Inflammatory macrophage treated with lipopolysaccharide for 4 hours (primary cell): Measurements from ENCODE around the gene EIF4G2.
A peak's percentile ranks its signal among the peaks of the same experiment; 100 is the strongest.

Experiments used
- DNase-seq: peaks from one replicate; pipeline ENCODE4 v3.0.0-alpha.2; 2020

Gene EIF4G2

GRCh38 chr11:10807493-10808234 lies 1.1 kb downstream of the EIF4G2 start:
- DNase-seq = peak; percentile 76

DNA sequence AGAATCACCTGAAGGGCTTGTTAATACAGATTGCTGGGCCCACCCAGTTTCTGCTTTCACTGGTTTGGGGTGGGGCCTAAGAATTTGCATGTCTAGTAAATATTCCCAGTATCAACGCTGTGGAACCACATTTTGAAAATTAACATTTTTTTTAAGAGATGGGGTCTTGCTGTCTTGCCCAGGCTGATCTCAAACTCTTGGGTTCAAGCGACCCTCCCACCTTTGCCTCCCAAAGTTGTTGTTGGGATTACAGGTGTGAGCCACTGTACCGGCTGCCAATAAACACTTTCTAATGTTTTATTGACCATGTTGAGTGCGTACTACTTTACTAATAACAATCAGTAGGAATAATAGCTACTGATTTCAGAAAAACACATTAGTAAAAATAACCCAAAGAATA lies 2.5 kb downstream of the EIF4G2 start:
- no peak for DNase-seq

- no peak for DNase-seq
Measured at GRCh38 chr11:10805741-10806140, 3.0 kb downstream of the EIF4G2 start.

GRCh38 chr11:10803676-10804075 lies 5.0 kb downstream of the EIF4G2 start:
- DNase-seq = peak; percentile 29

DNA sequence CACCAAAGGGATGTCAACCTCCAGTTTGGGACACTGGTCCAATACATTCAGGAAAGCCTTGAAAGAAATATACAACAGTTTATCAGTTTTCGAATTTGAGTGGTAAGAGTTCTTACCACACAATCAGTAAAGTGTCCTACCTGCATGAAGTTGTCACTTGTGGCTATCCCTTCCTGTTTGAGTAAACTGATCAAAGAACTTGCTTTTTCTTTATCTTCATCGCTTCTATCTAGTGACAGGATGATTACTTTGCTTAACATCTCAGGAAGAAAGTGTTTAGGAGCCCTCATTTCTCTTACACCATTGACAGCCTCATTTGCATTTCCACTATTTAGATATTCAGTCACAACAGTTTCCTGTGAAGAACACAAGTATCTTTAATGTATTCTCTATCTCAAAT lies 8.4 kb downstream of the EIF4G2 start:
- DNase-seq = no peak

DNA sequence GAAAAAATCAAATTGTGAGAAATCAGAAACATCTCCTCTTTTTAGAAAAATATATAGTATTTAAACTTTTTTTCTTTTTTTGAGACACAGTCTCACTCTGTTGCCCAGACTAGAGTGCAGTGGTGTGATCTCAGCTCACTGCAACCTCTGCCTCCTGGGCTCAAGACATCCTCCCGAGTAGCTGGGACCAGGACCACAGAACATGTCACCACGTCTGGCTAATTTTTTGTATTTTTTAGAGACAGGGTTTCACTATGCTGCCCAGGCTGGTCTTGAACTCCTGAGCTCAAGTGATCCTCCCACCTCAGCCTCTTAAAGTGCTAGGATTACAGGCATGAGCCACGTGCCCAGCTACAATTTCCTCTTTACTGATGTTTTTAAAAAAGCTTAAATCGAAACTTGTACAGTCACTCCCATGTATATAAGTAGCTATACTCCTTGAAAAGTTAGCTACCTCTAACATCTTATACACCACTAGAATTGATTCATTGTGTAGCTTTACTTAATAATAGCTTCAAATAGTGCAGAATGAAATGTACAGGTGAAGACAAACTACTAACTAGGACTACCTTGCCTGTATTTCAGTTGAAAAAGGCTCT lies 10.3 kb downstream of the EIF4G2 start:
- peak; percentile 66 for DNase-seq

DNA sequence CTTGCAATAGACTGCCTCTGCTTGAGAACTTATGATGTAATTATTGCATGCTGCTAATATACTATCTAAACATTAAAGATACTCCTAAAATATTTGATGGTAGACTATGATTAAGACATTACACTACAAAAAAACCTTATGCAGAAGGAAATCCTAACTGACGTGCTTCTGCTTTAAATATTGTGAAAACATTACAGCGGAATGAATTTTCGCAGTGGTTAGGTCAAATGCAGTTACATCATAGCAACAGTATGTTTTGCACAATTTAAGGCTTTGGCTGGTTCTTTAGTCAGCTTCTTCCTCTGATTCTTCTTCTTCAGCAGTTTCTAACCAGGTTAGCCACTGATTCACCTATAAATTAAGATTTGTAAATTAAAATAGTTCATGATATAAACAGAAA lies 11.2 kb downstream of the EIF4G2 start:
- DNase-seq = peak; percentile 91

GRCh38 chr11:10797001-10797400 lies 11.7 kb downstream of the EIF4G2 start:
- no peak for DNase-seq

GRCh38 chr11:10796191-10796590 lies 12.5 kb downstream of the EIF4G2 start:
- no peak for DNase-seq

- DNase-seq = no peak
Measured at GRCh38 chr11:10793470-10794255, 15.1 kb downstream of the EIF4G2 start.

- DNase-seq = peak; percentile 77
Measured at GRCh38 chr11:10792385-10793068, 16.2 kb downstream of the EIF4G2 start.

GRCh38 chr11:10786451-10786850 lies 22.3 kb downstream of the EIF4G2 start:
- DNase-seq = peak; percentile 45

- no peak for DNase-seq
Measured at GRCh38 chr11:10785146-10785474, 23.6 kb downstream of the EIF4G2 start.

GRCh38 chr11:10784232-10785145 lies 24.2 kb downstream of the EIF4G2 start:
- DNase-seq = no peak

GRCh38 chr11:10780040-10780439 lies 28.7 kb downstream of the EIF4G2 start:
- DNase-seq = no peak

GRCh38 chr11:10779086-10779485 lies 29.6 kb downstream of the EIF4G2 start:
- no peak for DNase-seq

- no peak for DNase-seq
Measured at GRCh38 chr11:10778217-10778970, 30.3 kb downstream of the EIF4G2 start.

- peak; percentile 40 for DNase-seq
Measured at GRCh38 chr11:10777806-10778205, 30.9 kb downstream of the EIF4G2 start.

GRCh38 chr11:10777393-10777793 lies 31.3 kb downstream of the EIF4G2 start:
- DNase-seq = no peak

- DNase-seq = no peak
Measured at GRCh38 chr11:10774811-10775210, 33.9 kb downstream of the EIF4G2 start.

DNA sequence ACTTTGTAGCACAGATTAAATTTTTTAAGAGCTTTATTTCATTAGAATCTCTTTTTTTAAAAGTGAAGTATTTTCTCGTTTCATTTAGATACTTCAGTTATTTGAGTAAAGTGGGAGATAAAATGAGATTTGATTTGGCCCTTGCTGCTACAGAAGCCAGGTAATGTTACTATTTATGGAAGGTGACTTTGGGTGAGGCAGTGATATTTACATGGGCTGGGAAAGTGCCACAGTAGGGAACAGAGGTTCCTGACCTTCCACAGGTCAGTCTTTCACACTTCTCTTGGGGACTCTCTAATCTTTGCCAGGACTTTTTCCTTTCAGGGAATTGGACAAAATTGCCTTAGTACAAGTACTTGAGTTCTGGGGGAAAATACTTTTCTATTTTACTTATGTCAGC lies 37.3 kb downstream of the EIF4G2 start:
- no peak for DNase-seq
